ENCODE measurements around the gene CLSTN2. TPM values are rescaled to one million over a fixed set of nuclear protein-coding genes. Genes with fewer than 3 reads are reported as not detected.

Gene CLSTN2
- total RNA-seq, 1 donor from 2014 or later: 143 TPM

DNA sequence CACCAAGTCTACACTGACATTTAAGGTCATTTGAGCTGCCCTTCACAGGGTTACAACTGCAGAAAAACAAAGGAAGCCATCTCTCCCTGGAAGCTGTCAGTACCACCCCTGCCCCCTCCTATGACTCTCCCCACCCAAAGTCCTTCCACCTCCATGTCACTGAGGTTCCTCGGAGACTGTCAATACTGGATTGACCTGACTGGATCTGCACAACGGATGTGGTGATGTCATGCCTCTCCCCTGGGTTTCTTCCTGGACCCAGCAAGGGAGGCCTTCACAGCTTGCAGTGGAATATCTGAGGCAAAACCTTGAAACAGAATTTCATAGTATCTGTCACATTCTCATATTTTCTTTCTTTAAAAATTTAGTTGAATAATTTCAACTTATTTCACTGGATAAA lies 153.5 kb downstream of the CLSTN2 start:
- no peak overlapping the region for H3K27ac Mint-ChIP-seq (ENCODE audit: unreplicated experiment)
- peaks cover 18% of the 10 kb centered on the region for H3K4me1 Mint-ChIP-seq (ENCODE audit: unreplicated experiment)
- no peaks in the 10 kb centered on the region for H3K27me3 Mint-ChIP-seq (ENCODE audit: unreplicated experiment)
- H3K4me3 Mint-ChIP-seq (ENCODE audit: unreplicated experiment): no peak overlapping the region
- no peak for DNase-seq (ENCODE audit: extremely low spot score, unreplicated experiment)
- H3K36me3 Mint-ChIP-seq (ENCODE audit: unreplicated experiment): peaks cover 2% of the 10 kb centered on the region
- no peak for TF ChIP-seq CTCF (IDR thresholded peaks at IDR 0.05)
- no peaks in the 10 kb centered on the region for H3K9me3 Mint-ChIP-seq (ENCODE audit: unreplicated experiment)

DNA sequence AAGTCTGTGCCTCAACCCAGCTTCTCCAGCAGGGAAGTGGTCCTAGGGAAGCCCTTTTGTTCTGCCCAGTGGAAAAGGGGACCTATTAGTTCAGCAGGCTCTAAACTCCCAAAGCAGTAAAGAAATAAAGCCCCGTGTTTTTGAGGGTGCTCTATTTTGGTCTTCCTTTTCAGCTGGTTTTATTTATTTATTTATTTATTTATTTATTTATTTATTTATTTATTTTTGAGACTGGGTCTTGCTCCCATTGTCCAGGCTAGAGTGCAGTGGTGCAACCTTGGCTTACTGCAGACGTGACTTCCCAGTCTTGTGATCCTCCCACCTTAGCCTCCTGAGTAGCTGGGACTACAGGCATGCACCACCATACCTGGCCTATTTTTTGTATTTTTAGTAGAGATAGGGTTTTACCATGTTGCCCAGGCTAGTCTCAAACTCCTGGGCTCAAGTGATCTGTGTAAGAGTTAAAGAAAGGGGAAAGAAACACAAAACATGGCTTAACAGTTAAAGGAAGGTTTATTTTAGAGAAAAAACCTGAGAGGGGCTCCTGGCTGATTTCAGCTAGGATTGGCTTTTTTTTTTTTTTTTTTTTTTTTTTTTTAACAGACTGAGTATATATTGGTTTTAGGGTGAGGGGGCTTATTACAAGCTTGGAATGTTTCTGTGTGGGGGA lies 154.6 kb downstream of the CLSTN2 start:
- Mint-ChIP-seq H3K27ac (ENCODE audit: unreplicated experiment) (no peak overlapping the region), H3K9me3 (ENCODE audit: unreplicated experiment) (no peaks in the 10 kb centered on the region), H3K36me3 (ENCODE audit: unreplicated experiment) (peaks cover 2% of the 10 kb centered on the region), H3K4me3 (ENCODE audit: unreplicated experiment) (no peak overlapping the region), H3K4me1 (ENCODE audit: unreplicated experiment) (peaks cover 28% of the 10 kb centered on the region), H3K27me3 (ENCODE audit: unreplicated experiment) (no peaks in the 10 kb centered on the region)
- no peak for DNase-seq (ENCODE audit: extremely low spot score, unreplicated experiment)
- TF ChIP-seq CTCF (IDR thresholded peaks at IDR 0.05): no peak

DNA sequence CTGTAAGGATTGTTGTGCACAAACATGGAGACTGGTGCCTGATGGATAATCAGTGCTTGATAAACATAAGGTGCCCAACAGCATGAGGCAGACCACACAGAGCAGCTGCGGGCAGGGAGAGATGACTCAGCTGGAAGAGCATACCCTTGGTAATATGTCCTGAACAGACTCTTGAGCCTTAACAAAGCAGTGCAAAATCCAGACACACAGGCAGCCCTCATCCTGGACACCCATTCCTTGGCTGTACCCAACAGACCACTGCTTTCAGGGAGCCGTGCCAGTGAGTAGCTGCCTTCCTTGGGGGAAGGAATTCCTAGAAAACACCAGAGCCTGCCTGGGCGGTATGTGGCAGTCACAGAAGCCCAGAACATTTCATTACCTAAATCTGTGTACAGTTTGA lies 156.2 kb downstream of the CLSTN2 start:
- Mint-ChIP-seq H3K4me3 (ENCODE audit: unreplicated experiment) (no peak overlapping the region), H3K4me1 (ENCODE audit: unreplicated experiment) (peaks cover 33% of the 10 kb centered on the region), H3K9me3 (ENCODE audit: unreplicated experiment) (no peaks in the 10 kb centered on the region), H3K27ac (ENCODE audit: unreplicated experiment) (peak overlapping the region; percentile 61), H3K27me3 (ENCODE audit: unreplicated experiment) (no peaks in the 10 kb centered on the region), H3K36me3 (ENCODE audit: unreplicated experiment) (peaks cover 2% of the 10 kb centered on the region)
- no peak for TF ChIP-seq CTCF (IDR thresholded peaks at IDR 0.05)
- no peak for DNase-seq (ENCODE audit: extremely low spot score, unreplicated experiment)

DNA sequence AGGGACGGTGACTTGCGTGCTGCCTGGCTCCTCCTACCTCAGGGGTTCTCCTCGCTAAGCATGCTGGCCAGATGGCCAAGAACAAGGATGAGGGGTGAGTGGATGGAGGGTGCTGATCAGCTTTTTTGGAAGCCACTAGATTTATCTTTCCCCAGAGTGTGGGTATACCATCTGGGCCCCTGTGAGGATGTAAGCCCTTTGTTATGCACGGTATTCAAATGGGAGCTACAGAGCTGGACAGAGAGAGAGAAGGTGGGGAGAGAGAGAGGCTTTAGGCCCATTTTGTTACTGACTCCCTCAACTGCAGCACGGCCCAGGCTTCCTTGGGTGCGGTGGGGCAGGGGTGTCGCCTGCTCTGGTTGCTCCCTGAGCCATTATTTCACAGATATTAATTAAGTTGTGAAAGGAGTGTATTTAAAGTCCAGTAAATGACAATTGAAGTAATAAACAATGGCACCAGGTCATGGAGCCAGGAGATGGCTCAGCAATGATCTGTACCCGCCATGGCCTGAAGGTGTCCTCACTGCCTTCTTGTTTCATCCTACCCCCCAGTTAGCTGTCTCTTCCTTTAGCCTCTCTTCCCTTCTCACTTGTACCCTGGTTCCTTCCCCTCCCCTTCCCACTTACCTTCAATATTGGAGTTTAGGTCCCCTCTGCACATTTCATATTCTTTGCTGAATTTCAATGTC lies 158.0 kb downstream of the CLSTN2 start:
- Mint-ChIP-seq H3K4me1 (ENCODE audit: unreplicated experiment) (peaks cover 33% of the 10 kb centered on the region), H3K36me3 (ENCODE audit: unreplicated experiment) (peaks cover 6% of the 10 kb centered on the region), H3K4me3 (ENCODE audit: unreplicated experiment) (no peak overlapping the region), H3K27ac (ENCODE audit: unreplicated experiment) (peak overlapping the region; percentile 38), H3K9me3 (ENCODE audit: unreplicated experiment) (no peaks in the 10 kb centered on the region), H3K27me3 (ENCODE audit: unreplicated experiment) (no peaks in the 10 kb centered on the region)
- DNase-seq (ENCODE audit: extremely low spot score, unreplicated experiment): no peak
- peak; percentile 17 for TF ChIP-seq CTCF (IDR thresholded peaks at IDR 0.05)

DNA sequence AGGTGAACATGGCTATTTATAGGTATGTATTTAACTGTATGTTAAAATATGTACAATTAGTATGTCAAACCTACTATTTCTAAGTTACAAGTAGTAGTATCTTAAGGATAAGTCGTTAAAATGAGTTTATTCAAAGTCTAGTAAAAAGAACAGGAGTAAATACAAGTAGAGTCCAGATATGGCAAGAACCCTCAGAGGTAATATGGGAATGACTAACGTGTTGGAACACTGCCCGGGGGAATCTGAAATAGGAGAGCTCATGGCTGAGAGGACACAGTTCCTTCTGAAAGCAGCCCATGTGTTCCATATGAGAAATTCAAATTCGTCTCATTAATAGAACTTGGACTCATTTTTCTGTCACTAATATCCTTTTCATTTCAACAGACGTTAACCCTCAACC lies 158.8 kb downstream of the CLSTN2 start:
- no peak for TF ChIP-seq CTCF (IDR thresholded peaks at IDR 0.05)
- Mint-ChIP-seq H3K27ac (ENCODE audit: unreplicated experiment) (peak overlapping the region; percentile 38), H3K36me3 (ENCODE audit: unreplicated experiment) (peaks cover 8% of the 10 kb centered on the region), H3K4me1 (ENCODE audit: unreplicated experiment) (peaks cover 33% of the 10 kb centered on the region), H3K9me3 (ENCODE audit: unreplicated experiment) (no peaks in the 10 kb centered on the region), H3K27me3 (ENCODE audit: unreplicated experiment) (no peaks in the 10 kb centered on the region), H3K4me3 (ENCODE audit: unreplicated experiment) (no peak overlapping the region)
- DNase-seq (ENCODE audit: extremely low spot score, unreplicated experiment): no peak

Measured in osteocyte (in vitro differentiated cells).